GM19395 (cell line): Measurements from ENCODE around the gene MCM3.
A peak's percentile ranks its signal among the peaks of the same experiment; 100 is the strongest.

Experiments used
- ATAC-seq: cut with Tn5 transposase; IDR thresholded peaks from one replicate; pipeline ENCODE4 v1.9.1; 2021; ENCODE audit warnings: mild to moderate bottlenecking, moderate library complexity; ENCODE audit not compliant: unreplicated experiment

Gene MCM3

GRCh38 chr6:52304983-52305390, 20.4 kb upstream of the MCM3 start:
- peak; percentile 57 for ATAC-seq

GRCh38 chr6:52303178-52303577, 18.6 kb upstream of the MCM3 start:
- no peak for ATAC-seq

- ATAC-seq, result no peak
Observed at GRCh38 chr6:52301326-52301725, 16.8 kb upstream of the MCM3 start.

- no peak for ATAC-seq
Observed at GRCh38 chr6:52300489-52300931, 16.0 kb upstream of the MCM3 start.

- ATAC-seq, result no peak
Observed at GRCh38 chr6:52299653-52300052, 15.1 kb upstream of the MCM3 start.

GRCh38 chr6:52297433-52297832, 12.9 kb upstream of the MCM3 start:
- ATAC-seq, result peak; percentile 48

GRCh38 chr6:52293067-52293466, 8.5 kb upstream of the MCM3 start:
- ATAC-seq, result no peak

- no peak for ATAC-seq
Observed at GRCh38 chr6:52288841-52289240, 4.3 kb upstream of the MCM3 start.

- ATAC-seq, result no peak
Observed at GRCh38 chr6:52288216-52288615, 3.7 kb upstream of the MCM3 start.

GRCh38 chr6:52286798-52287432, 2.4 kb upstream of the MCM3 start:
- no peak for ATAC-seq

GRCh38 chr6:52285177-52286068, 881 bp upstream of the MCM3 start:
- ATAC-seq, result peak; percentile 18

- ATAC-seq, result peak; percentile 8
Observed at GRCh38 chr6:52284131-52284459, 447 bp downstream of the MCM3 start.

GRCh38 chr6:52283111-52283510, 1.4 kb downstream of the MCM3 start:
- ATAC-seq, result no peak

GRCh38 chr6:52276130-52276529, 8.4 kb downstream of the MCM3 start:
- ATAC-seq, result no peak

GRCh38 chr6:52271852-52272460, 12.6 kb downstream of the MCM3 start:
- no peak for ATAC-seq

GRCh38 chr6:52263709-52264540, 20.6 kb downstream of the MCM3 start:
- peak; percentile 81 for ATAC-seq

- no peak for ATAC-seq
Observed at GRCh38 chr6:52262620-52263344, 21.8 kb downstream of the MCM3 start.

GRCh38 chr6:52261229-52261628, 23.3 kb downstream of the MCM3 start:
- ATAC-seq, result no peak

- no peak for ATAC-seq
Observed at GRCh38 chr6:52260634-52261033, 23.9 kb downstream of the MCM3 start.

GRCh38 chr6:52255434-52255833, 29.1 kb downstream of the MCM3 start:
- no peak for ATAC-seq
